HG02763 (cell line): ENCODE data around the gene ZNF229.
"Not testable (repeated sequence)": the region's sequence is repeated elsewhere in the genome, so short reads cannot be mapped to it uniquely, and the experiment has no call there.

Experiments used
- ATAC-seq: cut with Tn5 transposase; IDR thresholded peaks from one replicate; pipeline ENCODE4 v1.9.1; 2021; ENCODE audit warnings: mild to moderate bottlenecking, moderate library complexity; ENCODE audit not compliant: unreplicated experiment

ZNF229 gene

DNA sequence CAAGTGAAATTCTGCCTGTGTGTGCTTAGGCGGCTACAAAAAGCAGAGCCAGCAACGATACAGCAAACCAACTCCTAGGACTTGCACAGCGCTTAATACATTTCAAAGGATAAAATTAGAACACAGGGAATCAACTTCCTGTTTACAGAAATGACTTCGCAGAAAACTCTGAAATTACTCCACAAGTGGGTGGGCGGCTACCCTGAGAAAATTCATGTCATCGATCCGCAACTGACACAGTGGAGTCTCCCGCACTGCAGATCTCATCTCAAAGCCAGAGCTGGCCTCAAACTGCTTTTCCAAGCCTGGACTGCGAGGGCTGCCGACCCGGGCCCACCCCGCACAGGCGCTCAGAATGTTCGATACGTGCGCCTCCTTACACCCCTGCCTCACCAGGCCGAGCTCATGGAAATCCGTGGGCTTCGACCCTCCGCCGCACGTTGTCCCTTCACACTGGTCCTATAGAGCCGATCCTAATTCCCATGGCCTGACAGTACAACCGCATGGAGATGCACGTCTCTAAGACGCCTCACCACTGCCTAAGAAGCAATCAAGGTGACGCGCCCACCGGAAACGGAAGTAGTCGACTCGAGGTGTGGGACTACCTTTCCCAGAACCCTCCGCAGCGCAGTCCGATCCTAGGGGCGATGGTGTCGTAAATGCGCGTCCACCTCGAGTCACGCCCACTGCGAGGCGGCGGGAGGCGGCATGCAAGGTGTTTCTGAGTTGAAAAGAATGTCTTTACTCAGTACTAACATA is at the start of gene ZNF229:
Gene ZNF229 (minus strand): TSS at position 557 of the 759 bp plus-strand sequence. CDS start 5,625 bp downstream, outside the sequence.
- no peak for ATAC-seq

DNA sequence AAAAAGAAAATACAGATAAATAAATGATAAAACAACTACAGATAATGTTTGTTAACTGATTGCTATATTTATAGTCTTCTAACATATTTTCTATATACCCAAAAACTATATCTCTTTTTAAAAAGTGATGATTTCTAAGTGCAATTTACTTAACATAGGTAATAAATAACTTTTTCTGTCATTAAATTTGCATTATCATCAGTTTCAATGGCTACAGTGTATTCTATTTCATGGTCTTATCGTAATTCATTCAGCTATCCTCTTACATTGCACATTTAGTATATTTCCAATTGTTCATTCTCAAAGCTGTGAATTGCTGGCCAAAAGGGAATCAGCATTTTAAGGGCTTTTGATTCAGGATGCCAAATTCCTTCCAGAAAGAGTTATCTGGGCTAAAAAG is 48.4 kb upstream of the ZNF229 start:
- no peak for ATAC-seq

DNA sequence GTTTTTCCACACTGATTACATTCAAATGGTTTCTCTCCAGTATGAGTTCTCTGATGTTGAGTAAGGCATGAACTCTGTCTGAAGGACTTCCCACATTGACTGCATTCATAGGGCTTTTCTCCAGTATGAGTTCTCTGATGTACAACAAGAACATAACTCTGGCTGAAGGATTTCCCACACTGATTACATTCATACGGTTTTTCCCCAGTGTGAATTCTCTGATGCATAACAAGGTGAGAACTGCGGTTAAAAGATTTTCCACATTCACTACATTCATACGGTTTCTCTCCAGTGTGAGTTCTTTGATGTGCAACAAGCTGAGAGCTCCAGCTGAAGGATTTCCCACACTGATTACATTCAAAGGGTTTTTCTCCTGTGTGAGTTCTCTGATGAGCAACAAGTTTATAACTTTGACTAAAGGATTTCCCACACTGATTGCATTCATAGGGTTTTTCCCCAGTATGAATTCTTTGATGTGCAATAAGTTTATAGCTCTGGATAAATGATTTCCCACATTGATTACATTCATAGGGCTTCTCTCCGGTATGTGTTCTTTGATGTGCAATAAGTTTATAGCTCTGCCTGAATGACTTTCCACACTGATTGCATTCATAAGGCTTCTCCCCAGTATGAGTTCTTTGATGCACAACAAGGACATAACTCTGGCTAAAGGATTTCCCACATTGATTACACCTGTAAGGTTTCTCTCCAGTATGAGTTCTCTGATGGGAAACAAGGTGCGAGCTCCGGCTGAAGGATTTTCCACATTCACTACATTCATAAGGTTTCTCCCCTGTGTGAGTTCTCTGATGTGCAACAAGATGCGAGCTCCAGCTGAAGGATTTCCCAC is 28.5 kb upstream of the ZNF229 start:
- no peak for ATAC-seq

DNA sequence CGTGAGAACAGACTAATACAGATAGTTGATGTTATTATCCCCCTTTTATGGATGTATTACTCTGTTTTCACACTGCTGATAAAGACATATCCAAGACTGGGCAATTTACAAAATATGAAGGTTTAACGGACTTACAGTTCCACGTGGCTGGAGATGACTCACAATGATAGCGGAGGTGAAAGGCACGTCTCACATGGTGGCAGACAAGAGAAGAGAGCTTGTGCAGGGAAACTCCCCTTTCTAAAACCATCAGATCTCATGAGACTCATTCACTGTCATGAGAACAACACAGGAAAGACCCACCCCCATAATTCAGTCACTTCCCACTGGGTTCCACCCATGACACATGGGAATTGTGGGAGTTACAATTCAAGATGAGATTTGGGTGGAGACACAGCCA is 20.5 kb upstream of the ZNF229 start:
- not testable (repeated sequence) for ATAC-seq

DNA sequence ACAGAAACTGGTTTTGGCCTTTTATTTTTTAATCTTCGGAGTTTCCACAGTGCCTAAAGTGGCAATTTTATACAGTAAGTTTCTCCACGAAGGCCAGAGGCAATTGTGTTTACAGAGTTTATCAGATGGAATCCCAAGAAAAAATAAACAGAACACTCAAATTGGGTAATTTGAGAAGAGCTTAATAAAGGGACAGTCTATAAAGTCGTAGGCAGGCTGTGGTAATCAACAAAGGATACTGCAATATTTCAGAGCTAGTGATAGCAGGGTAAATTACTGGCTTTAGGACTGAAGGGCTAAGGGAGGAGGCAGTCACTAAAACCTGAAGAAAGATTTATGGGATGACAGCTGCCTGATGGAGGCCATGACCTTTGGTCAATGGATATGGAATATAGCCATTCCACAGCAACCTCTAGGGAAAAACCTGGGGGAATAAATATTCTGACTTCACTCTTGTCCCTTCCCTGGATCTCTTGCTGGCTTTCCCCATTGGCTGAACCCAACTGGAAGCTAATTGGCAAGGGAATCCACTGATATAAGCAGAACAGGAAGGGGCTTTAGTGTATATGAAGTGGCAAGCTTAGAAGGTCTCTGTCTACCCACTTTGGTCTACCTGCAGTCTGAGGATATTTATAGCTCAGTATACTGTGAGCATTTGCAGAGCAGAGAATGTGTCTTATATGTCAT is 14.5 kb upstream of the ZNF229 start:
- ATAC-seq = not testable (repeated sequence)

DNA sequence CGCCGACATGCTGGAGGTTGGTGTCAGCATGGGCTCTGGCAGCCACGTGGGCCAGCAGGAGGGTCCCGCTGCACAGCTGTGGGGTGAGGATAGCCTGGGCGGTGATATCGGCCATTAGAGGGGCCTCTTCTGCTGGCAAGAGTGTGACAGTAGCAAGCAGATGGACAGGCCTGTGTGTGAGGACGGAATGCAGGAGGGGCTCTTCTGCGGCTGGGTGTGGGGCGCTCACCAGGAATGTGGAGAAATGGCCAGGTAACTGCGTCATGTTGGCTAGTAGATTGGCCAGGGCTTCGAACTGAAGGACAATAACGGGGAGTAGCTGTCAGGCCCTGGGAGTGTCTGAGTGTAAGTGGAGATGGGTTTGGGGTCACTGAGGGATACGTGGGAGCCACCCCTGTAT is 7.7 kb upstream of the ZNF229 start:
- ATAC-seq = not testable (repeated sequence)

DNA sequence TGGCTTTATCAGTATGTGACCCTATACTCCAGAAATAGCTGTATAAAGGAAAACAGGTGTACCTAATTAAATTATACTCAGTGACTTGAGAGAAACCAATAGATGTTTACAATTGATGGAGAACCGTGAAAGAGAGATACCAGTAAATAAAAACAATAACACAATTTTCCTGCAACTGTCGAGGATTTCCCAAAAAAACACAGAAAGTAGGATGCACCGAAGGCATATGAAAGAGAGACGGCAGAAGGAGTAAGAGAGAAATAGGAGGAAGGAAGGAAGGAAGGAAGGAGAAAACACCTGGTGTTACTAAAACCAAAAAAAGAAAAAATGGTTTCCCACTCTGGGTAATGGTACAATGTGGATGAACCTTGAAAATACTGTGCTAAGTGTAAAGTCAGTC is 6.8 kb upstream of the ZNF229 start:
- no peak for ATAC-seq

DNA sequence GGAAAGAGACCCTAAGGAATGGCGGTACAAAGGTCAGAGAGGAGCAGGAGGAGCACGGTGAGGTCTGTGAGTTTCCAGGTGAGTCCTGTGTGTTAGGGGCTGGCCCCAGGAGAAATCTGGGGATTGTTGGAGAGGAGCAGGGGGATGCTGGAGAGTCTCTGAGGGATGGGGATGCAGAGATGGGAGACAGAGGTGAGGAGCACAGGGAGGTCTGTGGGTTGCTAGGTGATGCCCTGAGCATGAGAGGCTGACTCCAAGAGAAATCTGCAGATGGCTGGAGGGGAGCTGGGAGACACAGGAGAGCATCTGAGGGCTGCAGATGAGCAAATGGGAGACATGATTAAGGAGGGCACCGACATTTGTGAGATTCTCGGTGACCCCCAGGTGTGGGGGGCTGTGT is 4.1 kb upstream of the ZNF229 start:
- ATAC-seq = no peak

DNA sequence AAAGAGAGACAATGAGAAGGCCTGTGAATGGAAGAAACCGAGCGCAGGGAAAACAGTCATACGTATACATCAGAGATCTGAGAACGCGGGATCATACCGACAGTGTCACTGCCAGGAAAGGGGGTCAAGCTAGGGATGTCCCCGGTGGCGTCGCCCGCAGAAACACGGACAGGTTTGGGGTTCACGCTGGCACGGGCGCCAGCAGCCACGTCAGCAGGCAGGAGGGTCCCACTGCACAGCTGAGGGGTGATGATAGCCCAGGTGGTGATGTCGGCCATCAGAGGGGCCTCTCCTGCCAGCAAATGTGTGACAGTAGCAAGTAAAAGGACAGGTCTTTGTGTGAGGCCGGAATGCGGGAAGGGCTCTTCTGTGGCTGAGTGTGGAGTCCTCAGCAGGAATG is 3.4 kb upstream of the ZNF229 start:
- no peak for ATAC-seq

DNA sequence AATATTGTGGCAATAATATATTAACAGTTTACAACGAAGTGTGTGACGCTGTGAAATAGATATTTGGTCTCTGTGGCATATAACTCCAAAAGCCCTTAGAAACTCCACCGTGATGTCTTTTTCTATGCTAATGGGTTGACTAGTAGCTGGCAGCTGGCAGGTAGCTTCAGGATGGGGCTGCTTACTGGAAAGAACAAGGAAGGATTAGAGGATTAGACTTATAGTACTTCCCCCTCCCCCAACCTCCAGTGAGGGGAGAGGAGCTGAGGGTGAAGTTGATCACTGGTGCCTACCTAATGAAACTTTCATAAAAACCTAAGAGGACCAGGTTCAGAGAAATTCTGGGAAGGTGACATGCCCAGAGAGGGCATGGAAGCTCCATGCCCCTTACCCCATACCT is 9.8 kb downstream of the ZNF229 start:
- no peak for ATAC-seq

DNA sequence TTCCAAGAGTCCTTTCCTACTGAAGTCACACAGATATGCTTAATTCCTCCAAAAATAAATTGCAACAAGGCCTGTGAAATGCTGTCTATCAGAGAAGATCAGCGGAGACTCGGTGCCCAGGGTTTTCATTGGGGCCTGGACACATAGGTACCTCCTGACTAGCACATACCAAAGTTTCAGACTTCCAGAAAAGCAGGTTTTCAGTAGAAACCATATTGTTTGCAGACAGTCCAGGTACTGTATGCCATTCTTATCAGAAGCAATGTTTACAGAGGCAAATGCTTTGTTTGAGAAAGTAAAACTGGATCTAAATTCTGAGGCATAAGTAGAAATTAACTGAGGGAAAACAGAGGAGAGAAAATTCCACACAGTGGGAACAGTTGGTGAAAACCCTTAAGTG is 12.8 kb downstream of the ZNF229 start:
- no peak for ATAC-seq

DNA sequence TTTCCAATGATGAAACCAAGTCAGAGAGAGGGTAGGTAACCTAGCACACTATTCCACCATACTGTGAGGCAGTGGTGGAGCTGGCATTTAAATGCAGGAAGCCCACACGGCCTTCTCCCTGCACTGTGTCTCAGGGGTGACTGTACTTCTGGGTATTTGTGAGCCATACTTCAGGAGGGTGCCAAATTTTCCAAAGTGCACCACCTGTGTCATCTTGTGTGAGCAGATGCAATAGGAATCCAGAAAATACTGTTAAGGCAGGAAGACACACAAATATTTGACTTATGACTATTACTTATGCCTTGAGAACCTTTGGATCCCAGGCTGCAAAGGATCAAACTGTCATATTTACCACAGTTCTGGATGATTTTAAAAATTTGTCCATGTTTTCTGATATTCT is 17.3 kb downstream of the ZNF229 start:
- ATAC-seq = no peak

DNA sequence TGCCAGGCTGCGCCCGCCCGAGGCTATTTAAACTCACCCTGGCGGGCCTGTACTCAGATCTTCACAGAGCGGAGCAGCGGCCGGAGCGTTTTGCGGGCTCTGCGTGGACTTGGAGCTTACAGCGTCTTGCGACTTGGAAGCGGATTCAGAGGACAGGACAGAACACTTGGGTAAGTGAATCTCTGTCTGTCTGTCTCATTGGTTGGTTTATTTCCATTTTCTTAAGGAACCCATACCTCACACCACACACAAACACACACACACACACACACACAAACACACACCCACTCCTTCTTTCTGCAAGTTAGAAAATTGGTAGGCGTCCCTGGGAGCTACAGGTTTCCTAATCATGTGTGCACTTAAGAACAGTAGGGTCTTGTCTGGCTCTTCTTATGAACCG is 32.7 kb downstream of the ZNF229 start:
- not testable (repeated sequence) for ATAC-seq

DNA sequence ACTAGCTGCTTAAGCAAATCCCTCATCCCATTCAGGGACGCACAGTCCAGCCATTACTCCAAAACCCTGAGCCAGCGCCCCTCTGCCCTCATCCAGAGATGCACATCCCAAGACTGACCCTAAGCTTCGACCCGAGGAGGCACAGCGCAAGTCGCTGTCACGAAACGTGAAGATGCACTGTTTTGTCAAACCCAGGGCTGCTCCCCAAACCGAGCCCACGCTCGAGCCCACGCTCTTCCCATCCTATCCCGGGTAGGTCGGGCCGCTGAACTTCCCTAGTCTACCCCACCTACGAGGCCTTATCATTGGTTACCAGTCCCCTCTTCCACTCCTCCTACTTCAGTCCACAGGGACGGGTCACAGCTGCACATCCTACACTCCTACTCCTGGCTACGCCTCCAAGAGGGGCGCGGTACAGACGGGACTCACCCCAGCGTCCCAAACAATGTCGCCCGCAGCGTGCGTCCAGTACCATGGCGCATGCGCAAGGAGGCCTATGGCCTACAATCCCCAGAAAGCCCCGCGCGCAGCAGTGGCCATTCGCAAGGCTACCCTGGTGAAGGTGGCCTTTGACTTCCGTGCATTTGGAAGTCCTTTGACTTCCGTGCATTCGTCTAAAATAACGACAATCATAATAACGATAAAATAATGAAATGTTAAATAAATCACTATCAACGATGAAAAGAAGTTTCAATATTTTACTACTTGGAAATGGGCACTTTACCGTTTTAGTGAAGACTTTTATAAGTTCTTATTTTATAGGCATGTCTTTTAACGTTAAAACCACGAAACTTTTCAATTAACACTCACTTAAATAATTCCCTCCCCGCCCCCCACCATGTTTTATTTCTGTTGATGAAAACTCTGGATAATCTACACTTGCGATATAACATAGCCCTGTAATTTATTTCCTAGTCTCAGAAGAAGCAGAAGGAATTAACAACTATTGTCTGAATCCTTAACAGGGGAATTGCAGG is 46.8 kb downstream of the ZNF229 start, which contains the start of gene ZNF285:
Gene ZNF285 (minus strand): TSS at position 470 of the 977 bp plus-strand sequence. CDS start 4,395 bp downstream, outside the sequence.
- ATAC-seq = peak; percentile 72

DNA sequence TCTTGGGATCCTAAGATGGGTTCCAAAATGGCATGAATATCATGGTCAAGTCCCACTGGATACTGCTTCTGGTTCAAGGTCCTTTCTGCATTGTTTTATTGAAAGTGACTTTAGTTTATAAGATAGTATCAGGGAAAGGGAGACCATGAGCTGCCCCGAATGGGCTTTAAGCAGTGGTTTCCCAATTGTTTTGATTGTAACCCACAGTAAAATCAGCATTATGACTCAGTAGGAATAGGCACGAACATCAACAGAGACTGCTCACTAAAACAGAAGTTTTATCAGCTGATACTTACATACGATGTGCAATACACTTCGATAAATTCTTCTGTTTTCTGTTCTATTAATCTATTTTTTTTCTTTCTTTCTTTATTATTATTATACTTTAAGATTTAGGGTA is 59.0 kb downstream of the ZNF229 start:
- not testable (repeated sequence) for ATAC-seq
